NCI-H146 treated with DMSO at 0.1 percent for 48 hours (cell line): ENCODE measurements around the gene RCVRN.
"Not testable (repeated sequence)": the region's sequence is repeated elsewhere in the genome, so short reads cannot be mapped to it uniquely, and the experiment has no call there.

ENCODE experiments used
- DNase-seq: peaks from one replicate; lab custom pipeline; 2025; ENCODE audit not compliant: unreplicated experiment; lab: John Stamatoyannopoulos, UW

RCVRN gene

GRCh38 chr17:9922012-9922848 lies 17.2 kb upstream of the RCVRN start:
- no peak for DNase-seq

GRCh38 chr17:9921216-9921615 lies 16.1 kb upstream of the RCVRN start:
- DNase-seq, result not testable (repeated sequence)

- DNase-seq, result no peak
Measured at GRCh38 chr17:9918804-9919352, 13.8 kb upstream of the RCVRN start.

GRCh38 chr17:9918352-9918751 lies 13.3 kb upstream of the RCVRN start:
- DNase-seq, result no peak

- DNase-seq, result no peak
Measured at GRCh38 chr17:9917801-9918200, 12.7 kb upstream of the RCVRN start.

GRCh38 chr17:9917131-9917530 lies 12.1 kb upstream of the RCVRN start:
- no peak for DNase-seq

GRCh38 chr17:9916108-9916507 lies 11.0 kb upstream of the RCVRN start:
- no peak for DNase-seq

- DNase-seq, result no peak
Measured at GRCh38 chr17:9913476-9913875, 8.4 kb upstream of the RCVRN start.

- DNase-seq, result no peak
Measured at GRCh38 chr17:9912121-9913099, 7.3 kb upstream of the RCVRN start.

GRCh38 chr17:9911089-9911488 lies 6.0 kb upstream of the RCVRN start:
- DNase-seq, result no peak

- no peak for DNase-seq
Measured at GRCh38 chr17:9908649-9909042, 3.6 kb upstream of the RCVRN start.

- no peak for DNase-seq
Measured at GRCh38 chr17:9907883-9908648, 3.0 kb upstream of the RCVRN start.

GRCh38 chr17:9907131-9907530 lies 2.1 kb upstream of the RCVRN start:
- no peak for DNase-seq

GRCh38 chr17:9906616-9907015 lies 1.5 kb upstream of the RCVRN start:
- no peak for DNase-seq

GRCh38 chr17:9905902-9906301 lies 831 bp upstream of the RCVRN start:
- no peak for DNase-seq

- DNase-seq, result no peak
Measured at GRCh38 chr17:9904277-9905077, 594 bp downstream of the RCVRN start.

- no peak for DNase-seq
Measured at GRCh38 chr17:9902120-9902519, 3.0 kb downstream of the RCVRN start.

GRCh38 chr17:9900784-9901183 lies 4.3 kb downstream of the RCVRN start:
- DNase-seq, result no peak

GRCh38 chr17:9900044-9900594 lies 5.0 kb downstream of the RCVRN start:
- no peak for DNase-seq
